Panc1 (cell line): ENCODE data around the gene PIAS3. TPM values are rescaled to one million over a fixed set of nuclear protein-coding genes. Genes with fewer than 3 reads are reported as not detected.

ENCODE experiments used
- ATAC-seq: fragments of 200-7000 bp; cut with Tn5 transposase; 2 replicates; pipeline ENCODE4 v1.9.1; 2020; ENCODE audit warnings: mild to moderate bottlenecking, moderate library complexity
- BruUV-seq: library from RNA; stranded (reverse); fragments of 400-500 nt; replicated peaks from 2 replicates; lab custom pipeline; 2021; lab: Mats Ljungman, UMichigan
- CTCF ChIA-PET: fragments of 300-600 bp; sonication (Branson Sonifier 250); formaldehyde crosslinking; loops from one replicate; lab custom pipeline; 2022; ENCODE audit warnings: antibody characterized with exemption; lab: Charles Lee
- POLR2A ChIA-PET: fragments of 300-600 bp; sonication (Branson Sonifier 250); formaldehyde crosslinking; loops from one replicate; lab custom pipeline; 2022; ENCODE audit warnings: antibody characterized with exemption; lab: Charles Lee
- DNase-seq: peaks from one replicate; pipeline ENCODE4 v3.0.0-alpha.2; 2010; ENCODE audit warnings: low read depth, low spot score
- H3K27ac ChIP-seq: 2 replicates; pipeline ENCODE4 v1.5.1; 2011; ENCODE audit warnings: mild to moderate bottlenecking, low read length, inconsistent platforms
- H3K27me3 ChIP-seq: fragments of 200-500 bp; sonication (Bioruptor generic); 2 replicates; pipeline ENCODE4 v1.6.0; 2014; ENCODE audit warnings: low read length, inconsistent platforms; ENCODE audit not compliant: control insufficient read depth, insufficient read depth
- H3K36me3 ChIP-seq: fragments of 200-500 bp; sonication (Bioruptor generic); 2 replicates; pipeline ENCODE4 v1.5.1; 2014; ENCODE audit warnings: inconsistent platforms, mild to moderate bottlenecking, low read length, moderate library complexity; ENCODE audit not compliant: control insufficient read depth, insufficient read depth
- H3K4me1 ChIP-seq: 2 replicates; pipeline ENCODE4 v1.5.1; 2011; ENCODE audit warnings: inconsistent platforms, mild to moderate bottlenecking, low read length, moderate library complexity; ENCODE audit not compliant: control insufficient read depth, insufficient read depth
- H3K4me3 ChIP-seq, 2 experiments: 2 replicates each; pipeline ENCODE4 v1.5.1; 2011 to 2012; ENCODE audit warnings: low read depth in 2 of 2, low read length in 2 of 2, mild to moderate bottlenecking in 2 of 2, inconsistent platforms in 1 of 2, moderate library complexity in 1 of 2
- H3K9me3 ChIP-seq: fragments of 200-500 bp; sonication (Bioruptor generic); 2 replicates; pipeline ENCODE4 v1.5.1; 2014; ENCODE audit warnings: low read depth, mild to moderate bottlenecking, inconsistent platforms, low read length, moderate library complexity; ENCODE audit not compliant: control insufficient read depth, insufficient read depth
- CTCF ChIP-seq: fragments of 450-650 bp; IDR thresholded peaks from 2 replicates; pipeline ENCODE4 v1.5.1; 2017; ENCODE audit warnings: mild to moderate bottlenecking
- POLR2AphosphoS5 ChIP-seq: IDR thresholded peaks from 2 replicates; pipeline ENCODE4 v1.6.1; 2012; ENCODE audit warnings: mild to moderate bottlenecking, low read depth, low read length, moderate library complexity
- REST ChIP-seq, 2 experiments: IDR thresholded peaks; 2 replicates each; pipeline ENCODE4 v1.6.1; 2011 to 2012; ENCODE audit warnings: low read depth in 2 of 2, control low read depth in 1 of 2, low read length in 1 of 2, mild to moderate bottlenecking in 1 of 2, moderate library complexity in 1 of 2; ENCODE audit not compliant: insufficient read depth in 1 of 2
- SIN3A ChIP-seq: IDR thresholded peaks from 2 replicates; pipeline ENCODE4 v1.6.1; 2012; ENCODE audit warnings: low read depth, mild to moderate bottlenecking, low read length, moderate library complexity, borderline replicate concordance; ENCODE audit not compliant: insufficient read depth
- TCF7L2 ChIP-seq: IDR thresholded peaks from 2 replicates; pipeline ENCODE4 v1.6.1; 2011; ENCODE audit warnings: mild to moderate bottlenecking, low read depth, low read length, inconsistent platforms
- in situ Hi-C: cut with HindIII; loops from 2 replicates; pipeline ENCODE4 v1.10.0; 2016; ENCODE audit warnings: low sequenced_read_pairs, low pct_unique_long_range_greater_than_20kb
- intact Hi-C: fragments of 100-400 bp; cut with micrococcal nuclease; formaldehyde crosslinking; loops from one replicate; pipeline ENCODE4 v1.10.0; 2022; ENCODE audit not compliant: unreplicated experiment
- total RNA-seq: library from RNA; stranded (reverse); gene quantifications from one replicate; pipeline ENCODE4 v1.2.1, GENCODE V29; 2021; ENCODE audit not compliant: unreplicated experiment

The PIAS3 gene
- total RNA-seq, 1 experiment from 2014 or later: 68.1 TPM

- TF ChIP-seq SIN3A (no peak), CTCF (no peak), REST (IDR thresholded peaks at IDR 0.05; ENCODE audit: insufficient read depth in 1 of 2, low read depth in 2 of 2, low read length in 1 of 2) (no peak), TCF7L2 (no peak), POLR2AphosphoS5 (no peak)
- H3K36me3 ChIP-seq: peaks cover 14% of the 10 kb centered on the region; the same call in 1 of the 2 replicates
- peak overlapping the region; percentile 85 to 98 for H3K4me3 ChIP-seq
- H3K27me3 ChIP-seq: no peaks in the 10 kb centered on the region
- peak overlapping the region; percentile 44 for H3K27ac ChIP-seq
- in situ Hi-C loops (no loop called here), intact Hi-C loops (loop anchor here (10.0 kb wide), 1 partner anchor 56 kb away; the partner anchor contains the start of genes ITGA10 and PEX11B)
- CTCF ChIA-PET: interaction anchor here (0.6 to 2.9 kb wide), 6 partner anchors 8 to 49 kb away, joined by 3 to 25 read pairs (median 5); partner anchors contain the start of gene NUDT17
- DNase-seq (no peak), ATAC-seq (peak; percentile 54)
- H3K9me3 ChIP-seq: no peaks in the 10 kb centered on the region
- H3K4me1 ChIP-seq: peaks cover 17% of the 10 kb centered on the region
- BruUV-seq: TSS peak; percentile 65
- POLR2A ChIA-PET: interaction anchor here (0.6 to 1.0 kb wide), 6 partner anchors 10 to 88 kb away, joined by 3 to 6 read pairs (median 4); partner anchors contain the start of genes ANKRD35 and RNF115
These were observed 512 bp downstream of the PIAS3 start for GRCh38 chr1:145858238-145858900.

DNA sequence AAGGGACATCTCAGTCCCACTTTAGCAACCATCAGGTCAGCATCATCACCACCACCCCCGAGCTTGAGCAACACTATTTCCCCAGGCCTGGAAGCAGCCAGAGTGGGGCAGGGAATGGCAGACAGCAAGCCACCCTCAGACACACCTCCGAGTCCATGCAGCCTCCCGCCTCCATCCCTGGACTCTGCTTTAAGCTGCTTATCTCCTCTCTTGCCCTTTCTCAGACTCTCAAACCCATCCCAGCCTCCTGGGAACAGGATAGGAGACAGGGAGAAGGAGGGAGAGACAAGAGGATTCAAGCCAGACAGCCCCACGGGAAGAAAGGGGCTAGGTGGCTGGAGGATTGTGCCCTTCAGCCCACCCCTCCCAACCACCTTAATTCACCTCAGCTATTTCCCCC is 1.7 kb downstream of the PIAS3 start:
- peaks cover 17% of the 10 kb centered on the region for H3K4me1 ChIP-seq
- intact Hi-C loops: loop anchor here (10.0 kb wide), 1 partner anchor 58 kb away; the partner anchor contains the start of genes ITGA10 and PEX11B
- TF ChIP-seq CTCF (no peak), POLR2AphosphoS5 (no peak), SIN3A (no peak), REST (IDR thresholded peaks at IDR 0.05; ENCODE audit: insufficient read depth in 1 of 2, low read depth in 2 of 2, low read length in 1 of 2) (no peak), TCF7L2 (no peak)
- H3K36me3 ChIP-seq: peaks cover 14% of the 10 kb centered on the region; the same call in 1 of the 2 replicates
- ATAC-seq (no peak), DNase-seq (no peak)
- in situ Hi-C loops: no loop called here
- H3K27ac ChIP-seq: no peak overlapping the region
- H3K4me3 ChIP-seq: no peak overlapping the region
- H3K9me3 ChIP-seq: no peaks in the 10 kb centered on the region
- H3K27me3 ChIP-seq: no peaks in the 10 kb centered on the region
- ChIA-PET POLR2A (no interaction called here), CTCF (interaction anchor here (2.9 kb wide), 1 partner anchor 12 kb away, joined by 25 read pairs; the partner anchor contains the start of gene NUDT17)
- BruUV-seq: no TSS peak
